Measurements from ENCODE around the gene ATP6V1A. TPM values are rescaled to one million over a fixed set of nuclear protein-coding genes. Genes with fewer than 3 reads are reported as not detected.
A peak's percentile ranks its signal among the peaks of the same experiment; 100 is the strongest.

Gene ATP6V1A
- polyA plus RNA-seq, 3 donors, result 35.1 to 295 (median 254) TPM

GRCh38 chr3:113764698-113765097 lies 17.9 kb downstream of the ATP6V1A start:
- Mint-ChIP-seq H3K27ac (peak overlapping the region in 4 of 7 donors; percentile 20 to 64 (median 32)), H3K4me3 (no peak overlapping the region), H3K9me3 (peaks cover 0 to 3% (median 0%) of the 10 kb centered on the region in 7 donors), H3K4me1 (peaks cover 4% of the 10 kb centered on the region), H3K36me3 (peaks cover 16 to 47% of the 10 kb centered on the region in 2 donors), H3K27me3 (ENCODE audit: low read depth in 3 of 3) (no peaks in the 10 kb centered on the region)
- intact Hi-C loops (cut with micrococcal nuclease), result no loop called here
- no peaks in the 10 kb centered on the region for H3K4me1 ChIP-seq (ENCODE audit: control insufficient read depth in 1 of 2, insufficient read depth in 2 of 2, low read length in 2 of 2)
- no peaks in the 10 kb centered on the region for H3K9me3 ChIP-seq (replicated peaks in 1 of 2; ENCODE audit: control insufficient read depth in 1 of 2, insufficient read depth in 1 of 2, low read length in 2 of 2)
- no peak for DNase-seq
- H3K4me2 ChIP-seq (replicated peaks; ENCODE audit: extremely low read depth, low read length, poor library complexity, severe bottlenecking), result no peak overlapping the region
- WGBS (ENCODE audit: insufficient coverage), result no CpG with 5 or more reads among the region's 2 CpGs
- no peak overlapping the region for H2AFZ ChIP-seq (ENCODE audit: insufficient read depth, low read depth, low read length, poor library complexity, severe bottlenecking)
- peaks cover 94% of the 10 kb centered on the region for H3K79me2 ChIP-seq (ENCODE audit: insufficient read depth, low read length)
- peaks cover 94% of the 10 kb centered on the region for H4K20me1 ChIP-seq (ENCODE audit: insufficient read depth, low read length)
- H3K9ac ChIP-seq (ENCODE audit: insufficient read depth, low read length, poor library complexity, severe bottlenecking), result no peak overlapping the region
- TF ChIP-seq CTCF (IDR thresholded peaks at IDR 0.05), result no peak
- no peaks in the 10 kb centered on the region for H3K27me3 ChIP-seq (ENCODE audit: control insufficient read depth in 2 of 2, insufficient read depth in 2 of 2, low read length in 2 of 2)
- H3K27ac ChIP-seq (ENCODE audit: low read depth in 1 of 2, low read length in 2 of 2), result no peak overlapping the region
- peaks cover 6 to 35% of the 10 kb centered on the region in 2 donors for H3K36me3 ChIP-seq (replicated peaks in 1 of 2; ENCODE audit: control insufficient read depth in 1 of 2, insufficient read depth in 2 of 2, low read length in 2 of 2)
- H3K4me3 ChIP-seq (replicated peaks in 1 of 3; ENCODE audit: low read depth in 2 of 3, low read length in 3 of 3), result no peak overlapping the region

- peaks cover 0 to 1% (median 0%) of the 10 kb centered on the region in 7 donors for H3K9me3 Mint-ChIP-seq
- Histone ChIP-seq H4K20me1 (ENCODE audit: insufficient read depth, low read length) (peaks cover 97% of the 10 kb centered on the region), H3K9me3 (replicated peaks in 1 of 2; ENCODE audit: control insufficient read depth in 1 of 2, insufficient read depth in 1 of 2, low read length in 2 of 2) (no peaks in the 10 kb centered on the region), H3K4me1 (ENCODE audit: control insufficient read depth in 1 of 2, insufficient read depth in 2 of 2, low read length in 2 of 2) (no peaks in the 10 kb centered on the region), H3K36me3 (replicated peaks in 1 of 2; ENCODE audit: control insufficient read depth in 1 of 2, insufficient read depth in 2 of 2, low read length in 2 of 2) (peaks cover 8 to 22% of the 10 kb centered on the region in 2 donors), H3K27ac (ENCODE audit: low read depth in 1 of 2, low read length in 2 of 2) (no peak overlapping the region), H3K79me2 (ENCODE audit: insufficient read depth, low read length) (peaks cover 100% of the 10 kb centered on the region), H3K9ac (ENCODE audit: insufficient read depth, low read length, poor library complexity, severe bottlenecking) (no peak overlapping the region), H3K4me3 (replicated peaks in 1 of 3; ENCODE audit: low read depth in 2 of 3, low read length in 3 of 3) (no peak overlapping the region), H3K4me2 (replicated peaks; ENCODE audit: extremely low read depth, low read length, poor library complexity, severe bottlenecking) (no peak overlapping the region), H2AFZ (ENCODE audit: insufficient read depth, low read depth, low read length, poor library complexity, severe bottlenecking) (no peak overlapping the region), H3K27me3 (ENCODE audit: control insufficient read depth in 2 of 2, insufficient read depth in 2 of 2, low read length in 2 of 2) (no peaks in the 10 kb centered on the region)
- no peak for TF ChIP-seq CTCF (IDR thresholded peaks at IDR 0.05)
- no peak overlapping the region for H3K4me3 Mint-ChIP-seq
- peak in 2 of 3 donors; percentile 7 to 15 for DNase-seq
- intact Hi-C loops (cut with micrococcal nuclease), result no loop called here
- peaks cover 19 to 37% of the 10 kb centered on the region in 2 donors for H3K36me3 Mint-ChIP-seq
- no peaks in the 10 kb centered on the region for H3K27me3 Mint-ChIP-seq (ENCODE audit: low read depth in 3 of 3)
- H3K4me1 Mint-ChIP-seq, result peaks cover 12% of the 10 kb centered on the region
- no peak overlapping the region for H3K27ac Mint-ChIP-seq
Observed at GRCh38 chr3:113769551-113769950, 22.7 kb downstream of the ATP6V1A start.
